Measurements from ENCODE around the gene ADAMTSL3.

ADAMTSL3 gene

DNA sequence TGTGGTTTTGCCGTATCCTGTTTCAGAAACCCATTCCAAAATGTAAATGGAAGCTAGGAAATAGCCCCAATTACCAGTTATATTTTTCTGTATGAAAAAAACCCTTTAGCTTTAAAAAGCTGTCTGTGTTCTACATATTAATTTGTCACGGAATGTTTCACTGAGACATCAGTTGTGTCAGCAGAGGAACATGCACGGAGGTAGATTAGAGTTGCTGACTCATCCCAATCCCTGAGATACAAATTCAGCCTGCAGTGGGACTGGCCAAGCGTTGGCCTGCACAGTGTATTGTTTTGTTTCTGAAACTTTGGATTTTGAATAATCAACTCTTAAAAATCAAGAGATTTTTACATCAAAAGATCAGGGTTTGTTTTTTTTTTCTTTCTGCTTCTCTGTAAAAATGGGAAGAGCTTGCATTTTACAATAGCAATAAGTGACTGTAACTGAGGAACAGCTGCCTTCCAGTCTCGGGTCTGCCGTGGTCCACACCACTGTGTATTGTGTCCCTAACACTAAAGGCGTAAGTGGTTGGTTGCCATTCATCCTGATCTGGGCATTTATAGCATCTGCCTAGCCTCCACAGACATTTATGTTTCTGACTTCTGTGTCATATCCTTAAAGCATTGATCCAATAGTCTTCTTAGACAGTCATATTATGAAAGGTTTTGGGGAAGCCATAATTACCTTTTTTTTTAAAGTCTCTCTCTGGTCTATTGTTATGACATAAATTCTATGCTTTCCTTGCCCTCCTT lies 218.1 kb downstream of the ADAMTSL3 start:
- DNase-seq, result peak in 4 of 56 donors; percentile 3 to 28 (median 16)

DNA sequence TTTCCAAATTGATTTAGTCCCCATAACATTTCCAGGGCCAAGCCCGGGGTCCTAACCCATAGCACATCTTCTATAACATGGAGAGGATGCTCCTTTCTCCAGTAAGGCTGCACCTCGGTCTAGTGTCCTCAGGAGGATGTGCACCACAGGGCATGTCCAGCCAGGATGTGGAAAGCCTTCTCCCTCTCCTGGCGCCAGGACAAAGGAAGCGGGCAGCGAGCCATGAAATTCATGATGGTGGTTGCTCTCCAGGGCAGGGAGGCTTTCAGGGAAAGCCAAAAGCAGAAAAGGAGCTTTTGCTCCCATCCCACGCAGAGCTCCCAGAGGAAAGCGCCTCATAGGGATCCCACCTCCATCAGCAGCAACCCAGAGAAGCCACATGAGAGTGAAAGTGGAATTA lies 220.0 kb downstream of the ADAMTSL3 start:
- DNase-seq, result no peak

- DNase-seq, result no peak
These were observed 226.6 kb downstream of the ADAMTSL3 start for GRCh38 chr15:83880529-83880928.

DNA sequence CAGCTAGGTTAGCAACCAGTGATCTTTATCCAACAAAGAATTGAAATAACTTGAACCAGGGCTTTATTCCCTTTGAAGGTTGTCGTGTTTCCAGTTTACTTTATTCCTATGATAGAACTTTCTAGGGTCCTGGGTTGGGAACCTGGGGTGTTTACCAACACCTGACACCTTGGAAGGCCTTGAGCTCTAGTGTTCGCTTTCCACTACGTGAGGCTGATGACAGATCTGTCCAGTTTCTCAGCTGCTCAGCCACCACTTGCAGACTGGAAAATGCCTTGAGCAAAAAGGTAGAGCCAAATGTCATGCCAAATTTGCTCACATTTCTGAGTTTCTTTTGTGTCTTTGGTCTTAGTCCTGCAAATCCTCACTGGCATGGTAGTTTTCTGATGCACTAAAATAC lies 227.2 kb downstream of the ADAMTSL3 start:
- no peak for DNase-seq

DNA sequence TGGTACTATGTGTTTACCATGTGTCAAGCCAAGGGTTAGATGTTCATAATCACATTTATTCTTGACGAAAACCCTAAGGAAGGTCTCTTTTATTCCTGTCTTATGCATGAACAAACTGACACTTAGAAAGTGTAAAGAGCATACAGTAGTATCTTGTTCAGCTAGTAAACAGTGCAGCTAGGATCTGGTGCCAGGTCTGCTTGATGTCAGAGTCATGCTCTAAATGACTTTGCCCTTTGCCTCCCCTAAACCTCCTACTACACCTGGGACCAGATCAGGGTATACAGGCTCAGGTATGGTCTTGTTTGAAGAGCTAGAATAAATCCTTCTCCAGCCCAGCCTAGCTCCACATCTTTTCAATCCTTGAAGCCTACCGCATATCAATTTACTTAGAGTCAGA lies 232.4 kb downstream of the ADAMTSL3 start:
- DNase-seq, result no peak

- no peak for DNase-seq
These were observed 233.5 kb downstream of the ADAMTSL3 start for GRCh38 chr15:83887404-83887803.

DNA sequence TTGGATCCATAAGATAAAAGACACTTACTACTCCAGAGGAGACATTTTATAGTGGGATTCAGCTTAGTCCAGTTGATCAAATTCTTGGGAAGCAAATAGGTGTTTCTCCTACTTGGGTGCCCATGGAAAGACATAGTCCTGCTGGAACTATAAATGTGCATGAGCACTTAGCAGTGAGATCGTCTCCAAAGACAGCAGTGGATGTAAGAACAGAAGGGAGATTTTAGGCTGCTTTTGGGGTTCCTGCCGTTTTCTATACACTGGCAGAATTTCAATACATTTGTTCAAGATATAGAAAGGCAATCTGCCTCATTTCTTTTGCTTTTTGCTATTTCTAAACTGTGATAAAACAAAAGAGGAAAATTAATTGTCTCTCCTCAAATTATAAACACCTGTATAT lies 234.0 kb downstream of the ADAMTSL3 start:
- DNase-seq, result no peak

GRCh38 chr15:83889995-83890394 lies 236.1 kb downstream of the ADAMTSL3 start:
- DNase-seq, result no peak

DNA sequence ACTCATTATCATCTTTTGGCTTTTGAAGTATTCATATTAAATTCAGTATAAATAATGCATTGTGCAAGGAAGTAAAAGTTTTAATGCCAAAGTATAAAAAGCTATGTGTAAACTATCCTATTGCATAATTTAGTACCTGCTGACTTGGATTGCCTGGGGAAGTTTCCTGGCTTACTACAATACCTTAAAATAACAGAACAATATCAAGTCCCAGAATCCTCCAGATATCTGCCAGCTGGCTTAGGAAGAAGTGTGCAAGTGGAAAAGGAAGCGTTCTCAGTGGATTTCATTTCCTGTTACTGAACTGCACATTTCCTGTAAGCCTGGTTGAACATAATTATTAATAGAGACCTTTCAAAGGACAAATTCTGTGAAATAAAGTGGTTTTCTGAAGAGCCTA lies 236.7 kb downstream of the ADAMTSL3 start:
- no peak for DNase-seq

GRCh38 chr15:83892498-83892897 lies 238.6 kb downstream of the ADAMTSL3 start:
- DNase-seq, result no peak

- no peak for DNase-seq
These were observed 239.4 kb downstream of the ADAMTSL3 start for GRCh38 chr15:83893308-83893707.

GRCh38 chr15:83897037-83897436 lies 243.1 kb downstream of the ADAMTSL3 start:
- DNase-seq, result no peak

DNA sequence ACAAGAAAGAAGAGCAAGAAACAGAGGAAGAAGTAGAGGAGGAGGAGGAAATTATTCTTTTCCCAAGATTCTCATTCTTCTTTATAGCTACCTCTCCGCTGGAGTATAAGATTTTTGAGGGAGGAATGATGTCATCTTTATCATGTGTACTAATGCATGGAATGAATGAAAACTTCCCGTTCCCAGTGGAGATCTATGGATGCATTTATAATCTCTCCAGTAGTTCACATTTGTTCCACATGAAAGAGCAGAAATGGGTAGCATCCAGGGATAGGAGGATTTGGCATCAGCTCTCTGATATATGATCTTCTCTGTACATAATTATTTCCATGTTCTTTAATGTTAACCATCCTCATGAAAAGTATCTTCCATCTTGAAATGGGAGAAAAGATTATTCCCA lies 244.4 kb downstream of the ADAMTSL3 start:
- DNase-seq, result no peak

GRCh38 chr15:83899670-83900069 lies 245.7 kb downstream of the ADAMTSL3 start:
- DNase-seq, result no peak

GRCh38 chr15:83904107-83905040 lies 250.5 kb downstream of the ADAMTSL3 start:
- no peak for DNase-seq

DNA sequence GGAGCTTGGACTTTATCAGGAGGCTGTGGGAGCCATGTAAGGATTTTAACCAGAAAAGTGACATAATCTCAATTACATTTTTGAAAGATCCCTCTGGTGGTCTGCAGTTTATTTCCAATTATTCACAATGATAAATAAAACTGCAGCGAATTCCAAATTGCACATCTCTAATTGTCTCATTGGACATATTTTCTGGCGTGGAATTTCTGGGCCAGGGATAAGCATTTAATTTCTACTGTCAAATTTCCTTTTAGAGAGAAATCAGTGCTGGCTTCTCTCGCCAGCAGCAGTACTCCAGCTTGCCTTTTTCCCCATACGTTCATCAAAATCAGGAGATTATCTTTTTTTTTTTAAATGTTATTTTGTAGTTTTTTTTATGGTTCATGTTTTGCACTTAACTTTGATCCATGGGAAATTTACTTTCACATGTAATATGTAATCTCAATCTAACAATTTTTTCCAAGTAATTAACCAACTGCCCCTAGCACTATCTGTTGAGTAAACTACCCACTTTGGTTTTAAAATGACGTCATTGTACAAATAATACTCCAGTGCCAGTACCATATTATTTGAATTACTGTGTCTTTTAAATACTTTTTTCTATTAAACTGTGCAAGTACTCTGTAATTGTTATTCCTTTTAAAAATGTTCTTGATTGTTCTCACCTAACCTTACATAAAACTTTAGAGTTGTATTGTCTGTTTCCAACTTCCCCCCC lies 251.8 kb downstream of the ADAMTSL3 start:
- no peak for DNase-seq

- no peak for DNase-seq
These were observed 257.4 kb downstream of the ADAMTSL3 start for GRCh38 chr15:83911345-83911744.

DNA sequence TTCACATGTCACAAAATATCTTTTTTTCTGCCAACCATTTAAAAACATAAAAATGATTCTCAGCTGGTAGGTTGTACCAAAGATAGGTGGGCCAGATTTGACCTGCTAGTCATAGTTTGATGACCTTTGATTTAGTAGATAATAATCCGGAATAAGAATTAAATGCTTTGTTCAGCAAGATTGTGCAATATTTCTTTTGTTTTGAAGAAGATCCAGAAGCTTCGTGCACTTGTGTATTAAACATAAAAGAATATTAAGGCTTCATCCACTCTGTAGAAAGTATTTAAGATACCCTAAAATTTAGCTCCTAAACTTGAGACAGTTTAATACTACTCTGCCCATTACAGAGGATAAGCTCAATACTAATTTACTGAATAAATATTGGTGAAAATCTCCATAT lies 258.4 kb downstream of the ADAMTSL3 start:
- no peak for DNase-seq

DNA sequence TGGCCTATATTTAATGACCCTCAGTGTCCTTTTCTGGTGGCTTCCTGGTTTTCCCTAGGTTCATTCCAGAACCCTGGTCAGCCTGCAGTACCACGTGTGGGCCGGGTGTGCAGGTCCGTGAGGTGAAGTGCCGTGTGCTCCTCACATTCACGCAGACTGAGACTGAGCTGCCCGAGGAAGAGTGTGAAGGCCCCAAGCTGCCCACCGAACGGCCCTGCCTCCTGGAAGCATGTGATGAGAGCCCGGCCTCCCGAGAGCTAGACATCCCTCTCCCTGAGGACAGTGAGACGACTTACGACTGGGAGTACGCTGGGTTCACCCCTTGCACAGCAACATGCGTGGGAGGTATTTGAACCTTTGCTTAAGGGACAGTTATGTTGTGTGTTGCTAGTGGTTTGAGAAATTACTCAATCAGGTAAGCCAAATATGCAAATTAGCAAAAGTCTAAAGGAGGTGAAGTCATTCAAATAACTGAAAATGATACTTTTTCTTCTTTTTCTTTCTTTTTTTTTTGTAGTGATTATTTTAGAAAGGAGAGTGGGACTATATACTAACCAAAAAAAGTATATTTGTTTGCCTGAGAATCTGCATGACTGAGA lies 259.2 kb downstream of the ADAMTSL3 start:
- DNase-seq, result no peak

DNA sequence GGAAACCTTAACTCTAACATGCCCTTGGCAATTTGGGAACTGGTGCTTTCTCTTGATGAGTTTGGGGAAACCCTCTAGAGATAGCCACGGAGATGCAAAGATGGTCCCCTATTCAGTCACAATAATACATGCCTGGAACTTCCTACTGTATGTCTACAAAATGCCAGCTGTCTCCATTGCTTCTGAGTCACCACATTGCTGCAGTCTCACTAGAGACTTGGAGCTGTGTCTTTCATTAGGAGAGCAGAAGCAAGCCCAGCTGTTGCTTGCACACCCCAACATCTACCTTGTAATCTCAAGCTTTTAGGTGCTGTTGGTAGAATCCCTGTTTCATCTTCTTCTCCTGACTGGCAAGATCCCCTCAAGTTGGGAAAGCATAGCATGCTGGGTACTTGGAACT lies 261.0 kb downstream of the ADAMTSL3 start:
- DNase-seq, result no peak

GRCh38 chr15:83917432-83917831 lies 263.5 kb downstream of the ADAMTSL3 start:
- no peak for DNase-seq

DNA sequence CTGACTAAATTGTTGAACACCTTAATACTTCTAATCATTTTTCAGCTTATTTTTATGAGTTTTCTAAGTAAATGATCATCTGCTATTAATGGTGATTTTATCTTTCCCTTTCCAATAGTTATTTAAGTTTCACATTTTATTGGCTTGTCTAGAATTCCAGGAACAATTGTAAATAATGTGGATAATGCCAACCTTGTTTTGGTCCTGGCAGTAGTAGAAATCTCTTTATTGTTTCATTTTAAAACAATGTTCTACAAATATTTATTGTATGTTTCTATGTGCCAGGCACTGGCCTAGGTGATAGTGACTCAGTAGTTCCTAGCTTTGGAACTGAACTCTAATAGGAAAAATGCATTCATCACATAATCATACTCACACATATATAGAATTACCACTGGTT lies 264.1 kb downstream of the ADAMTSL3 start:
- no peak for DNase-seq

All from amygdala (tissue), 56 donors.